ENCODE results near the gene BZW2. TPM values are rescaled to one million over a fixed set of nuclear protein-coding genes. Genes with fewer than 3 reads are reported as not detected.
A peak's percentile ranks its signal among the peaks of the same experiment; 100 is the strongest.

BZW2 gene
- total RNA-seq, 4 donors from 2014 or later, result 86.6 to 145 (median 123) TPM

DNA sequence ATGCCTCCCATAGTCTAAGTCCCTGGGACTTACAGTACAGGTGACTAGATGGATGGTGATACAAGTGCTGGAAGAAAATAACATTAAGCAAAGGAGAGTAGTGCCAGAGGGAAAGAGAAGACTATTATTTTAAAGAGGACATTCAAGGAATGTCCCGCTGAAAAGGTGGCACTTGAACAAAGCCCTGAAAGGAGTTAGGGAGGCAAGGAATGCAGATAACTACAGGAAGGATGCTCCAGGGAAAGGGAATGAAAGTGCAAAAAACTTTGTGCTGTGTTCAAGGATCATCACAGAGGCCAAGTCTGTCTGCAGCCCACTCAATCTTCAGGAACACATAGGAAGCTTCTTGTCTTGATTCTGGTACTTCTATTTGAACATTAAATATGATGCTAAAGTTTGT, 15.3 kb upstream of the BZW2 start:
- Histone ChIP-seq H3K4me1 (peaks cover 8 to 11% of the 10 kb centered on the region in 2 donors), H3K4me3 (no peak overlapping the region), H3K9me3 (no peaks in the 10 kb centered on the region), H3K27ac (no peak overlapping the region), H3K36me3 (no peaks in the 10 kb centered on the region), H3K27me3 (no peaks in the 10 kb centered on the region)
- ATAC-seq (no peak), DNase-seq (no peak)
- TF ChIP-seq POLR2A (IDR thresholded peaks at IDR 0.05), result no peak
- no peak for TF ChIP-seq CTCF (IDR thresholded peaks at IDR 0.05 in 4 of 5, conservative IDR thresholded peaks at IDR 0.05 in 1 of 5)
- intact Hi-C loops (cut with DNase I; ENCODE audit: low total_unique reads) (no loop called here), in situ Hi-C loops (cut with MboI; ENCODE audit: low sequenced_read_pairs in 4 of 4) (no loop called here)

GRCh38 chr7:16634271-16634738, 11.7 kb upstream of the BZW2 start:
- peak in 1 of 2 donors; percentile 49 for DNase-seq
- Histone ChIP-seq H3K36me3 (no peaks in the 10 kb centered on the region), H3K4me1 (peaks cover 32 to 42% of the 10 kb centered on the region in 2 donors), H3K27ac (peak overlapping the region; percentile 27 to 65 (median 36)), H3K9me3 (no peaks in the 10 kb centered on the region), H3K27me3 (no peaks in the 10 kb centered on the region), H3K4me3 (no peak overlapping the region)
- in situ Hi-C loops (cut with MboI; ENCODE audit: low sequenced_read_pairs in 4 of 4), result no loop called here
- TF ChIP-seq CTCF (IDR thresholded peaks at IDR 0.05 in 4 of 5, conservative IDR thresholded peaks at IDR 0.05 in 1 of 5) (no peak), POLR2A (IDR thresholded peaks at IDR 0.05) (no peak)
- ATAC-seq, result peak; percentile 60 to 94
- intact Hi-C loops (cut with DNase I; ENCODE audit: low total_unique reads), result no loop called here

DNA sequence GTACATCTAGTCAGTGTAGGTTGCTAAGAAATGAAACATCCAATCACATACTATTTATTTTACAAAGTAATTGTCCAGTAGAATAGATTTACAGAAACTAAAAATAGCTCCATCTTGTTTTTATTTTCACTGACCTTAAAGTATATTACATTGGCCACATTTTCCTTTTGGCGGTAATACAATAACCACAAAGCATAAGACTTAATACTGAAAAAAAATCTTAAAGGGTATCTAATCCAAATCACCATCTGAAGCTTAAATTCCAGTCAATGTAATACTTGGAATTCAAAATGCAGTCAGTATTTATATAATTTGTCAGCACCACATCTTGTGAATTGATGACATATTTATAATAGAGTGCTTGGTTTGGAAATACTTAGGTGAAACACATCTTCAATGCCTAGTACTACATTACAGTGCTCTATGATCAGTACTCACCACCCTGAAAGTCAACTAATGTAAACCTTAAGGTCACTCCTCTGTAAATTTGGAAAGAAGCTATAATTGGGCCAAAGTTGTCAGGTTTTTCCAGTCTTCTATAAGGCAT, 9.4 kb upstream of the BZW2 start:
- Histone ChIP-seq H3K27me3 (no peaks in the 10 kb centered on the region), H3K36me3 (no peaks in the 10 kb centered on the region), H3K27ac (peak overlapping the region; percentile 37 to 62 (median 42)), H3K4me1 (peaks cover 46 to 52% of the 10 kb centered on the region in 2 donors), H3K9me3 (no peaks in the 10 kb centered on the region), H3K4me3 (no peak overlapping the region)
- DNase-seq, result no peak
- TF ChIP-seq POLR2A (IDR thresholded peaks at IDR 0.05) (no peak), CTCF (IDR thresholded peaks at IDR 0.05 in 4 of 5, conservative IDR thresholded peaks at IDR 0.05 in 1 of 5) (no peak)
- no peak for ATAC-seq
- intact Hi-C loops (cut with DNase I; ENCODE audit: low total_unique reads), result no loop called here
- in situ Hi-C loops (cut with MboI; ENCODE audit: low sequenced_read_pairs in 4 of 4), result no loop called here

DNA sequence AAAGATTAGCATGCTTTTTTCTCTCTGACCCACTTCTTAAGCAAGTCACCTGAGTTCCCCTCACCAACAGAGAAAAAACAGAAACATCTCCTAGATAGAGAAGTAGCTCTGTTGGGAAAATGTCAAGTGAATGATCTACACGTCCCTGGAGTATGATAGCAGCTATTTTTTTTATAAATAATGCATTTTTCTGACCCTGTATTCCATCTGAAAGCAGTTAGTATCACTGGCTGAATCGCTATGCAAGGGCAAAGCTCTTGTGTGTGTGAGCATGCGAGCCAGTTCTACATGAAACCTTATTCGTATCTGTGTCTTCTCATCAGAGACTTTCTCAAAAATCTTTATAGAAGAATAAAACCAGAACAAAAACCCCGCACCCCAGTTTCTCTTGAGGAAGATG, 8.6 kb upstream of the BZW2 start:
- no peaks in the 10 kb centered on the region for H3K36me3 ChIP-seq
- H3K4me1 ChIP-seq, result peaks cover 49 to 59% of the 10 kb centered on the region in 2 donors
- no peak for DNase-seq
- no peak overlapping the region for H3K4me3 ChIP-seq
- H3K9me3 ChIP-seq, result no peaks in the 10 kb centered on the region
- intact Hi-C loops (cut with DNase I; ENCODE audit: low total_unique reads), result no loop called here
- no peak for ATAC-seq
- peak overlapping the region; percentile 37 to 62 (median 42) for H3K27ac ChIP-seq
- TF ChIP-seq CTCF (IDR thresholded peaks at IDR 0.05 in 4 of 5, conservative IDR thresholded peaks at IDR 0.05 in 1 of 5), result no peak
- TF ChIP-seq POLR2A (IDR thresholded peaks at IDR 0.05), result no peak
- in situ Hi-C loops (cut with MboI; ENCODE audit: low sequenced_read_pairs in 4 of 4), result no loop called here
- H3K27me3 ChIP-seq, result no peaks in the 10 kb centered on the region
